Esophagus muscularis mucosa (tissue), 4 donors: ENCODE data around the gene BMP3.

Source experiments
- EP300 ChIP-seq: sonication (generic); formaldehyde crosslinking; IDR thresholded peaks from one replicate; pipeline ENCODE4 v1.6.1; 2017; ENCODE audit warnings: antibody characterized with exemption
- POLR2A ChIP-seq: fragments of 450-650 bp; IDR thresholded peaks from one replicate; pipeline ENCODE4 v1.6.1; 2017; ENCODE audit warnings: antibody characterized with exemption, moderate library complexity, mild to moderate bottlenecking, low read depth
- TF ChIP-seq, protein P1 (sequence below), 3 experiments: fragments of 200-600 bp in 2 of 3; fragments of 450-650 bp in 1 of 3; sonication (generic) in 2 of 3; IDR thresholded peaks; one replicate each; pipeline ENCODE4 v1.5.1; 2017 to 2019; ENCODE audit warnings: antibody characterized with exemption in 3 of 3, mild to moderate bottlenecking in 2 of 3, moderate library complexity in 1 of 3

DNA sequence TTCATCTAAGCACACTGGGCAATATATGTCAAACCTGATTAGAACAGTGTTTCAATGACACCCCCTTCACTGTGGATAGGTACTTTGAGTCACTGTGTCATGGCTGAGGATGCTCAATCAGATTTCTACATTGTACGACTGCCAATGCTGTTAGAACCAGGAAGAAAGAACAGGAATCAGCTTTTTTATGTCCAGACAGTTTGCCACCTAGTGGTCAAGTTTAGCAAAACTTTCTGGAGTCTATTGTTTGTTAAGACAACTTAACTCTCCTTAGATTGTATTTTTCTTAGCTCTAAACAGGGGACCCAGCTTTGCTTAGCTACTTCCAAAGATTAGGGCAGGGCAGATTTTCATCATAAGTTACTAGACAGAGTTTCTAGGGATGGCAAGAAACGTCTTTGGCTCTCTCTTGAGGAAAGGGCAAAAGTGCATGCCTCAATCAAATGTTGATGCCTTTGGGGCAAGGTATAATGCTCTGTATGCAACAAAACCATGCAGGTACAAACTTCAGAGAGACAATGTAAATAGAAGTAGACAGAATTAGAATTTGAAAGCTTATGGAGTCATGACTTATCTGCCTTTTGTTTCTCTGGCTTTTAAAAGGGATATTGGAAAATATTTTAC lies 40.5 kb upstream of the BMP3 start:
- TF ChIP-seq, protein P1, sequence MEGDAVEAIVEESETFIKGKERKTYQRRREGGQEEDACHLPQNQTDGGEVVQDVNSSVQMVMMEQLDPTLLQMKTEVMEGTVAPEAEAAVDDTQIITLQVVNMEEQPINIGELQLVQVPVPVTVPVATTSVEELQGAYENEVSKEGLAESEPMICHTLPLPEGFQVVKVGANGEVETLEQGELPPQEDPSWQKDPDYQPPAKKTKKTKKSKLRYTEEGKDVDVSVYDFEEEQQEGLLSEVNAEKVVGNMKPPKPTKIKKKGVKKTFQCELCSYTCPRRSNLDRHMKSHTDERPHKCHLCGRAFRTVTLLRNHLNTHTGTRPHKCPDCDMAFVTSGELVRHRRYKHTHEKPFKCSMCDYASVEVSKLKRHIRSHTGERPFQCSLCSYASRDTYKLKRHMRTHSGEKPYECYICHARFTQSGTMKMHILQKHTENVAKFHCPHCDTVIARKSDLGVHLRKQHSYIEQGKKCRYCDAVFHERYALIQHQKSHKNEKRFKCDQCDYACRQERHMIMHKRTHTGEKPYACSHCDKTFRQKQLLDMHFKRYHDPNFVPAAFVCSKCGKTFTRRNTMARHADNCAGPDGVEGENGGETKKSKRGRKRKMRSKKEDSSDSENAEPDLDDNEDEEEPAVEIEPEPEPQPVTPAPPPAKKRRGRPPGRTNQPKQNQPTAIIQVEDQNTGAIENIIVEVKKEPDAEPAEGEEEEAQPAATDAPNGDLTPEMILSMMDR (IDR thresholded peaks at IDR 0.05) = peak; percentile 49 to 72 (median 60)
- TF ChIP-seq POLR2A (no peak), EP300 (no peak)
